Urinary bladder (tissue), 4 donors: ENCODE results near the gene SLC2A4. TPM values are rescaled to one million over a fixed set of nuclear protein-coding genes. Genes with fewer than 3 reads are reported as not detected.
A peak's percentile ranks its signal among the peaks of the same experiment; 100 is the strongest.

ENCODE experiments used
- DNase-seq: peaks from one replicate; pipeline ENCODE4 v3.0.0-alpha.2; 2015; ENCODE audit errors: extremely low spot score
- H3K27ac ChIP-seq: one replicate; pipeline ENCODE4 v1.5.1; 2013; ENCODE audit warnings: low read depth, mild to moderate bottlenecking, moderate library complexity
- H3K36me3 ChIP-seq: one replicate; pipeline ENCODE4 v1.6.1; 2013; ENCODE audit warnings: mild to moderate bottlenecking, moderate library complexity; ENCODE audit not compliant: insufficient read depth
- H3K4me1 ChIP-seq: one replicate; pipeline ENCODE4 v1.6.1; 2013; ENCODE audit warnings: mild to moderate bottlenecking, moderate library complexity; ENCODE audit not compliant: insufficient read depth
- H3K4me3 ChIP-seq: one replicate; pipeline ENCODE4 v1.5.1; 2013; ENCODE audit warnings: low read depth, low read length
- WGBS: extraction: QIAGEN DNeasy Blood & Tissue Kit; methylation state at CpG from one replicate; pipeline ENCODE4 v1.1.7; 2013; 5-methylcytosine and 5-hydroxymethylcytosine counted together
- polyA plus RNA-seq: library from polyadenylated mRNA; stranded (reverse); fragments of 200-250 nt; gene quantifications from one replicate; pipeline ENCODE4 v1.2.3, GENCODE V29; 2013
- total RNA-seq: library from RNA; depleted of rRNA; stranded (reverse); fragments of >200 nt; gene quantifications from one replicate; pipeline ENCODE4 v1.2.3, GENCODE V29; 2014
- donor health status: healthy with polysubstance abuse.
- donor health status: healthy.

The SLC2A4 gene
- total and polyA plus RNA-seq, 2 donors = 11.6 to 66.1 TPM

GRCh38 chr17:7293816-7294613 lies 12.5 kb downstream of the SLC2A4 start:
- DNase-seq = no peak
- peak overlapping the region; percentile 30 for H3K4me3 ChIP-seq
- H3K4me1 ChIP-seq = peaks cover 2% of the 10 kb centered on the region
- H3K27ac ChIP-seq = no peak overlapping the region
- 4% methylated on average over 74 of the region's 75 CpGs for WGBS
- no peaks in the 10 kb centered on the region for H3K36me3 ChIP-seq

DNA sequence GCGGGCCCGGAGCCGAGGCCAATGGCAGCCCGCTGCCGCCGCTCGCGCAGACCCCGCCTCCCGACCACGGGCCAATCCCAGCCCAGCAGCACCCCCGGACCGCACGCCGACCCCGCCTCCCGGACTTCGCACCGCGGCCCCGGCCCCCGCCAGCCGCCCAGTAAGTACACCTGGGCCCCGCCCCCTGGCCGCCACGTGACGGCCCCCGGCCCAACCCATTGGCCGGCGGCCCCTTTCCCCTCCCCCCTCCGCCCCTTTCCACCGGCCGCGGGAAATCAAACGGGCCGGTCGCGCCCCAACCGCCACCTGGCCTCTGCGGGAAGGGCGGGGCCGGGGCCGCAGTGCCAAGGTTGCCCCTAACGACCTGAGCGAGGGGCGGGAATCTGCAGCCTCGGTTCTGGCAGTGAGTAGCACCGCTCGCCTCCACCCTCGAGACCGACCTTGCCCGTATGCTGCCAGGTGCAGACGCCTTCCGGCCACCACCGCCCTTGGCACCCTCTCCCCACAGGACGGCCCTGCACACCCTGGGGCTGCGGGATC lies 13.2 kb downstream of the SLC2A4 start, which contains the start of gene YBX2:
TSS of gene YBX2 (minus strand) at position 26 of the 540 bp plus-strand sequence. CDS start 139 bp downstream, outside the sequence.
- no peak for DNase-seq
- Histone ChIP-seq H3K4me3 (peak within 1 kb of the TSS; percentile 30), H3K27ac (no peak within 1 kb of the TSS), H3K4me1 (peaks cover 2% of the 10 kb centered on the region), H3K36me3 (no peaks in the 10 kb centered on the region)
- WGBS = 3% methylated on average over 57 of the region's 57 CpGs

DNA sequence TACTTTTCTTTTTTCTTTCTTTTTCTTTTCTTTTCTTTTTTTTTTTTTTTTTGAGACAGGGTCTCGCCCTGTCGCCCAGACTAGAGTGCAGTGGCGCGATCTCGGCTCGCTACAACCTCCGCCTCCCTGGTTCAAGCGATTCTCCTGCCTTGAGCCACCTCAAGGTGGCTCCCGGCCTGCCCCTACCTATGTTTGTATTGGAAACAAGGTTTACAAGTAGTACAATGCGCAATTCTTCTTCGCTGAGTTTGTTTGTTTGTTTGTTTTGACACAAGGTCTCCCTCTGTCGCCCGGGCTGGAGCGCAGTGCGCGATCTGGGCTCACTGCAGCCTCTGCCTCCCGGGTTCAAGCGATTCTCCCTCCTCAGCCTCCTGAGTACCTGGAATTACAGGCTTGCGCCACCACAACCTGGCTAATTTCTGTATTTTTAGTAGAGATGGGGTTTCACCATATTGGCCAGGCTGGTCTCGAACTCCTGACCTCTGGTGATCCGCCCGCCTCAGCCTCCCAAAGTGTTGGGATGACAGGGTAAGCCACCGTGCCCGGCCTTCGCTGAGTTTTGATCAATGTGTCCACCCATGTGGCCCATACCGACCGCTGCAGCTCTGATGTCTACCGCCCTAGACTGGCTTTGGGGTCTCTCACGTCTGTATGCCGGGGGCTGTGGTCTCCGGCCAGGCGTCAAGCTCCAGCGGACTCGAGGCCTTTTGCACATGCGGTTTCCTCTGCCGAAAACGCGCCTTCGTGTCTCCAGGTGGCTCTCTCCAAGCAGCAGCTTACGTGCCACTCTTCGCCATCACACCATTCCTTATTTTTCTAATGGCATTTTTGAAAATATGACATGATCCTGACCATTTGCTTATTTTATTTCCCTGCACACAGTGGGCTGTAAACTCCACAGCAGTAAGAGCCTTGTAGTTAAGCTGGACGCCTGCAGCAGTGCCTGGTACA lies 14.0 kb downstream of the SLC2A4 start:
- Histone ChIP-seq H3K36me3 (no peaks in the 10 kb centered on the region), H3K4me1 (peaks cover 2% of the 10 kb centered on the region), H3K27ac (no peak overlapping the region), H3K4me3 (peak overlapping the region; percentile 30)
- DNase-seq = no peak
- 62% methylated on average over 42 of the region's 42 CpGs for WGBS

- H3K36me3 ChIP-seq = no peaks in the 10 kb centered on the region
- H3K4me3 ChIP-seq = peak overlapping the region; percentile 8
- DNase-seq = no peak
- H3K4me1 ChIP-seq = peaks cover 2% of the 10 kb centered on the region
- no peak overlapping the region for H3K27ac ChIP-seq
- WGBS = 2% methylated on average over 51 of the region's 51 CpGs
Observed at GRCh38 chr17:7296189-7296861, 14.8 kb downstream of the SLC2A4 start.

- H3K27ac ChIP-seq = no peak overlapping the region
- no peaks in the 10 kb centered on the region for H3K4me1 ChIP-seq
- DNase-seq = no peak
- H3K4me3 ChIP-seq = no peak overlapping the region
- no peaks in the 10 kb centered on the region for H3K36me3 ChIP-seq
- 96% methylated on average over 7 of the region's 7 CpGs for WGBS
Observed at GRCh38 chr17:7304179-7304578, 22.7 kb downstream of the SLC2A4 start.

DNA sequence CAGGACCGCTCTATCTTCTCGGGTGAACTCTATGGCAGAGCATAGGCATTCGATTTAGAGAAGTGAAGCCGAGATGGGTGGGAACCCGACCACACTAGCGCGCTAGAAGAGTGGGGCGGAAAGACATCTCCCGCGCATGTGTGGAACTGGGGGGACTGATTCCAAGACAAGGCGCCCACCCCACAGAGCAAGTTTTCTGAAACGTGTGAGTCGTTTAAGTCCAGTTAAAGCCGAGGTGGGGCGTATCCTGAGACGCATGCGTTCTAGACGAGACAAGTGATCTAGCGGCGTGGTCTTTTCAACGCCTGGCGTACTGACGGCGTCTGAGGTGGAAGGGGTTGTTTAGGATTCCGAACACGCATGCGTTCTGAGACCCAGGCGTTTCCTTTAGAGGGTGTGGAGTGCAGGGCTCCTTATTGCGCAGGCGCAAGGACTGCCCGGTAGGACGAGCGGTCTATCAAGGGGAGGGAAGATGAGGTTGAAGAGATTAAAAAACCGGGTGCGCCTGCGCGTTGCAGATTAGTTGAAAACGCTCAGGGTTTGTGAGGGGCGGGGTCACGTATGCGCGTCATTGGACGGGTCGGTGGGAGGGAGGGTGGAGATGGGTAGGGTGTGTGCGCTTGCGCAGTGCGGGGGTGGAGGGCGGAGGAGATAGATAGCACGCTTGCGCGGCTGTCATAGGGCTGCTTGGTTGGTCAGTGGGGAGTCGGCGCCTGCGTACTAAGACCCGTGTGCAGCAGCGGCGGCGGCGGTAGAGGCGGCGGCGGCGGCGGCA lies 25.6 kb downstream of the SLC2A4 start, which contains the start of gene EIF5A:
TSS of gene EIF5A (plus strand) at position 718 of the 775 bp plus-strand sequence. CDS start 2,008 bp downstream, outside the sequence.
- H3K4me1 ChIP-seq = no peaks in the 10 kb centered on the region
- peaks cover 6% of the 10 kb centered on the region for H3K36me3 ChIP-seq
- peak within 1 kb of the TSS; percentile 93 for H3K4me3 ChIP-seq
- DNase-seq = peak; percentile 100
- peak within 1 kb of the TSS; percentile 98 for H3K27ac ChIP-seq
- WGBS = under 1% methylated on average over 64 of the region's 64 CpGs

- peak overlapping the region; percentile 93 for H3K4me3 ChIP-seq
- peak overlapping the region; percentile 98 for H3K27ac ChIP-seq
- under 1% methylated on average over 103 of the region's 104 CpGs for WGBS
- no peak for DNase-seq
- peaks cover 6% of the 10 kb centered on the region for H3K36me3 ChIP-seq
- H3K4me1 ChIP-seq = no peaks in the 10 kb centered on the region
Observed at GRCh38 chr17:7307686-7308624, 26.4 kb downstream of the SLC2A4 start.

DNA sequence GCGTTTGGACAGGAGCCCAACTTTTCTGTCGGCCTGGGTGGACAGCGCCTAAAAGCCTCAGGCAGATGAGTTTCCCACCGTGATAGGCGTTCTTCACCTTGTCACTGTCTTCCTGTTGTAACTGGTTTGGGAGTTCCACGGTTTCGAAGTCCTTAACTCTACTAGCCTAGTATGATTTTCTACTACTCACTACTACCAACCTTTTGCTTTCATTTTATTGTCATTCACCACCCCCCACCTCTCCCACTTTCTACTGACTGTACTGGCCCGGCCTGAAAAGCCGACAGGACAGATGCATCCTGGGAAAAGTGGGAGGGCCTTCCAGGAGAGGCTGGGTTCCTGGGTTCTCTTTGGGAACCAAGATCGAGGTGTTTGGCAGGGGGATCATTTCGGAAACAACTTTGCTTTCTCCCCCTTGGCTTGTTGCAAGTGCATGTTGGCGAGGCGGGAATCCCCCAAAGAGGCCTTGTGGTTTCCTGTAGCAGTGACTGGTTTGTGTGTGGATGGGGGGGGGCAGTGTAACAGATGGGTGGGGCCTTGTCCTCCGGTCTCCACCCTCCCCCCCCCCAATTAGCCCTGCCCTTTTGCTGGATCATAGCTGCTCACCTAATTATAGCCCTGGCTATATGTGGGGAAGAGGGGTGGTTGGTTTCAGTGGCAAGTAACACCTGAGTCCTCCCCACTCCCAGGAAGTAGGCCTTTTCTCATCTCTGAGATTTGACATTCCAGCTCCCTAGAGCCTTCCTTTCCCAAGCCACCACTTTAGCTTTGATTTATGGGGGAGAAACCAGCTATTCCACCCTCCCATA lies 27.3 kb downstream of the SLC2A4 start:
- DNase-seq = peak; percentile 62
- under 1% methylated on average over 14 of the region's 14 CpGs for WGBS
- H3K27ac ChIP-seq = peak overlapping the region; percentile 98
- peak overlapping the region; percentile 93 for H3K4me3 ChIP-seq
- no peaks in the 10 kb centered on the region for H3K4me1 ChIP-seq
- peaks cover 6% of the 10 kb centered on the region for H3K36me3 ChIP-seq

DNA sequence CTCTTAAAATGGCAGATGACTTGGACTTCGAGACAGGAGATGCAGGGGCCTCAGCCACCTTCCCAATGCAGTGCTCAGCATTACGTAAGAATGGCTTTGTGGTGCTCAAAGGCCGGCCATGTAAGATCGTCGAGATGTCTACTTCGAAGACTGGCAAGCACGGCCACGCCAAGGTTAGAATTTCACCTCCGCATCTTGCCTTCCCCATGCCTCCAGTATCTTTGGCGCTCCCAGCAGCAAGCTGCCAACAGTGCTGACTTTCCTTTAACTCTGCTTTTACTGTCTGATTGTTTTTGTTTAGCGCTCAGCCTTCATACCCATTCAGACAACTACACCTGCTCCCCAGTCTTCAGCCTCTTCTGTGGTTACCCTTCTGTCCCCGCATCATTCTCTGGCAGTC lies 28.1 kb downstream of the SLC2A4 start:
- H3K4me3 ChIP-seq = no peak overlapping the region
- no peaks in the 10 kb centered on the region for H3K4me1 ChIP-seq
- 90% methylated on average over 12 of the region's 12 CpGs for WGBS
- H3K27ac ChIP-seq = no peak overlapping the region
- H3K36me3 ChIP-seq = peaks cover 6% of the 10 kb centered on the region
- DNase-seq = no peak

- Histone ChIP-seq H3K4me1 (no peaks in the 10 kb centered on the region), H3K36me3 (peaks cover 6% of the 10 kb centered on the region), H3K4me3 (no peak overlapping the region), H3K27ac (no peak overlapping the region)
- DNase-seq = no peak
- WGBS = 82% methylated on average over 7 of the region's 7 CpGs
Observed at GRCh38 chr17:7311110-7311705, 29.7 kb downstream of the SLC2A4 start.
